Sigmoid colon (tissue), 7 donors: Measurements from ENCODE around the gene PPP2R5B. TPM values are rescaled to one million over a fixed set of nuclear protein-coding genes. Genes with fewer than 3 reads are reported as not detected.
"Not testable (repeated sequence)": the region's sequence is repeated elsewhere in the genome, so short reads cannot be mapped to it uniquely, and the experiment has no call there.

ENCODE experiments used
- DNase-seq: peaks from one replicate; pipeline ENCODE4 v3.0.0-alpha.2; 2019
- H3K27ac ChIP-seq, 4 donors: fragments of 200-600 bp; sonication (generic); one replicate each; pipeline ENCODE4 v1.5.1; 2016 to 2019; ENCODE audit warnings: mild to moderate bottlenecking in 1 of 4
- H3K27me3 ChIP-seq, 3 donors: fragments of 200-600 bp; sonication (generic); one replicate each; pipeline ENCODE4 v1.5.1; 2019; ENCODE audit warnings: mild to moderate bottlenecking in 1 of 3
- H3K36me3 ChIP-seq, 4 donors: fragments of 200-600 bp; sonication (generic); one replicate each; pipeline ENCODE4 v1.5.1; 2016 to 2019
- H3K4me1 ChIP-seq, 4 donors: fragments of 200-600 bp; sonication (generic); one replicate each; pipeline ENCODE4 v1.5.1; 2017 to 2019
- H3K4me3 ChIP-seq, 4 donors: fragments of 200-600 bp; sonication (generic); one replicate each; pipeline ENCODE4 v1.5.1; 2017 to 2019; ENCODE audit warnings: mild to moderate bottlenecking in 2 of 4, moderate library complexity in 1 of 4
- H3K9me3 ChIP-seq, 4 donors: fragments of 200-600 bp in 3 of 4; sonication (generic) in 3 of 4; one replicate each; pipeline versions ENCODE4 v1.5.1 to v1.6.1; 2013 to 2019
- EP300 ChIP-seq, 4 donors: sonication (generic); formaldehyde crosslinking; IDR thresholded peaks; one replicate each; pipeline ENCODE4 v1.6.1; 2017; ENCODE audit warnings: antibody characterized with exemption in 4 of 4
- POLR2A ChIP-seq, 2 donors: fragments of 450-650 bp; IDR thresholded peaks; one replicate each; pipeline ENCODE4 v1.6.1; 2016; ENCODE audit warnings: antibody characterized with exemption in 2 of 2, mild to moderate bottlenecking in 2 of 2, moderate library complexity in 2 of 2
- POLR2AphosphoS5 ChIP-seq, 4 donors: sonication (generic); formaldehyde crosslinking; IDR thresholded peaks; one replicate each; pipeline ENCODE4 v1.6.1; 2017; ENCODE audit warnings: antibody characterized with exemption in 4 of 4
- WGBS, 2 donors: extraction: QIAGEN DNeasy Blood & Tissue Kit; methylation state at CpG; one replicate each; pipeline ENCODE4 v1.1.7; 2013; 5-methylcytosine and 5-hydroxymethylcytosine counted together
- intact Hi-C: fragments of 100-400 bp; cut with DNase I; formaldehyde crosslinking; loops from one replicate; pipeline ENCODE4 v1.15.1; 2023
- polyA plus RNA-seq, 3 donors: library from polyadenylated mRNA; stranded (reverse); fragments of 200-250 nt; gene quantifications; one replicate each; pipeline ENCODE4 v1.2.3, GENCODE V29; 2013
- small RNA-seq, 3 donors: library from RNA; depleted of rRNA; stranded (forward); fragments of <200 nt; gene quantifications; one replicate each; pipeline ENCODE3, GENCODE V24; 2016
- total RNA-seq, 4 donors: library from RNA; depleted of rRNA; stranded (reverse); fragments of >200 nt; gene quantifications; one replicate each; pipeline ENCODE4 v1.1.0, GENCODE V29; 2016
- TF ChIP-seq, protein P1 (sequence below), 4 experiments: fragments of 450-650 bp in 3 of 4; fragments of 200-600 bp in 1 of 4; IDR thresholded peaks; one replicate each; pipeline ENCODE4 v1.5.1; 2016 to 2019; ENCODE audit warnings: antibody characterized with exemption in 4 of 4, mild to moderate bottlenecking in 3 of 4, moderate library complexity in 2 of 4
- donor health status: healthy with polysubstance abuse.
- donor health status: Bipolar disorder and iron deficiency.
- donor health status: healthy.

The PPP2R5B gene
- total and polyA plus RNA-seq, 7 donors: 15.6 to 27.3 (median 19.3) TPM

DNA sequence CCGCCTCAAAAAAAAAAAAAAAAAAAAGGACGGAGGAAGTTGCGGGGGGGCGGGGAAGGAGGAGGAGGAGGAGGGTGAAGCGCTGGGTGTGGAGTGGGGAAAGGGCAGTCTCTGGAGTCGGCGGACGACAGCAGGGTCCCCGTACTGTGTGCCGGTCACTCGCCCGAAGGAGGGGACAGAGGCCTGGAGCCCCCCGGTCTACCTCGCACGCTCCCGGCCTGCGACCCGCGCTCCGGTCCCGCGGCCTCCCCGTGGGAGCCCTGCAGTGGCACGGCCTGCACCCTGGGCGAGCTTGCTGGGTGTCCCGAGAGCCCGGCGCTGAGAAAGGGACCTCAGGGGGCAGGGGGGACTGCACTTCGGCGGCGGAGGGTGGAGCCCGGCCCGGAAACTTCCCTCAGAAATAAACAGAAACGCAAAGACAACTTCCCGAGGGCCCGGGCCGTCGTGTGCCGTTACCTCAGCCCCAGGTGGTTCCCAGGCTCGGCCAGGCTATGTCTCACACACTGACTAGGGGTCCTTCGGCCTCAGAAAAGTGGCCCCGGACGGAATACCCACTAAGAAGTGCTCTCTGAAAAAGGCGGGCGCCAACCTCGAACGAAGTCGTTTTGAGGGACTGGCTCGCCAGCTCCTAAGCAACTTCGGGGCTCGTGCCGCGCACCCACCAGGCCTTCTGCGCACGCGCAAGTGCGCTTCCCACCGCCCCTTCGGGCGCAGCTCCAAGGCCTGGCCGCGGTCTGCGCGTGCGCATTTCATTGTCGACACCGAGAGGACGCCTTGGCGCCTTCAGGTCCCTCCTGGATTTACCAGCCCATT, 47.1 kb downstream of the PPP2R5B start, which contains the start of gene MAJIN:
MAJIN (minus strand) TSS at position 688 of the 813 bp plus-strand sequence. CDS start 12,703 bp downstream, outside the sequence.
- peak; percentile 93 for DNase-seq
- no peaks in the 10 kb centered on the region for H3K36me3 ChIP-seq
- intact Hi-C loops: no loop called here

DNA sequence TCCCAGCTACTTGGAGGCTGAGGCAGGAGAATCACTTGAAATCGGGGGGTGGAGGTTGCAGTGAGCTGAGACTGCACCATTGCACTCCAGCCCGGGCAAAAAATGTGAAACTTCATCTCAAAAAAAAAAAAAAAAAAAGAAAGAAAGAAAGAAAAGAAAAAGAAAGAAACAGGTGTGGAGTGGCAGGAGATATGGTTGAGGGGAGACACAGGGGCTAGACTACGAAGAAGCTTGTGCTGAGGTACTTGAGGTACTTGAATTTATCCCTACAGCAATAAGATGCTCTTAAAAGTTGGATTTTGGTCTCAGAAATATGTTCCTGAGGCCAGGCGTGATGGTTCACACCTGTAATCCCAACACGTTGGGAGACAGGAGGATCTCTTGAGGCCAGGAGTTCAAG, 49.6 kb downstream of the PPP2R5B start:
- intact Hi-C loops: no loop called here
- Histone ChIP-seq H3K4me1 (peaks cover 0 to 12% (median 10%) of the 10 kb centered on the region in 4 donors), H3K27me3 (no peaks in the 10 kb centered on the region), H3K4me3 (no peak overlapping the region), H3K27ac (no peak overlapping the region), H3K9me3 (no peaks in the 10 kb centered on the region), H3K36me3 (no peaks in the 10 kb centered on the region)
- no peak for DNase-seq
- TF ChIP-seq POLR2A (IDR thresholded peaks at IDR 0.05): no peak
- TF ChIP-seq POLR2AphosphoS5 (IDR thresholded peaks at IDR 0.05): no peak
- TF ChIP-seq EP300 (IDR thresholded peaks at IDR 0.05): no peak
- TF ChIP-seq, protein P1, sequence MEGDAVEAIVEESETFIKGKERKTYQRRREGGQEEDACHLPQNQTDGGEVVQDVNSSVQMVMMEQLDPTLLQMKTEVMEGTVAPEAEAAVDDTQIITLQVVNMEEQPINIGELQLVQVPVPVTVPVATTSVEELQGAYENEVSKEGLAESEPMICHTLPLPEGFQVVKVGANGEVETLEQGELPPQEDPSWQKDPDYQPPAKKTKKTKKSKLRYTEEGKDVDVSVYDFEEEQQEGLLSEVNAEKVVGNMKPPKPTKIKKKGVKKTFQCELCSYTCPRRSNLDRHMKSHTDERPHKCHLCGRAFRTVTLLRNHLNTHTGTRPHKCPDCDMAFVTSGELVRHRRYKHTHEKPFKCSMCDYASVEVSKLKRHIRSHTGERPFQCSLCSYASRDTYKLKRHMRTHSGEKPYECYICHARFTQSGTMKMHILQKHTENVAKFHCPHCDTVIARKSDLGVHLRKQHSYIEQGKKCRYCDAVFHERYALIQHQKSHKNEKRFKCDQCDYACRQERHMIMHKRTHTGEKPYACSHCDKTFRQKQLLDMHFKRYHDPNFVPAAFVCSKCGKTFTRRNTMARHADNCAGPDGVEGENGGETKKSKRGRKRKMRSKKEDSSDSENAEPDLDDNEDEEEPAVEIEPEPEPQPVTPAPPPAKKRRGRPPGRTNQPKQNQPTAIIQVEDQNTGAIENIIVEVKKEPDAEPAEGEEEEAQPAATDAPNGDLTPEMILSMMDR (IDR thresholded peaks at IDR 0.05): no peak
- WGBS, 2 donors: 79% methylated on average over 5 of the region's 5 CpGs

More for the DNA sequence above, 47.1 kb downstream of the PPP2R5B start, which contains the start of gene MAJIN:
- Histone ChIP-seq H3K27me3 (no peaks in the 10 kb centered on the region), H3K9me3 (no peaks in the 10 kb centered on the region), H3K27ac (peak within 1 kb of the TSS in 1 of 4 donors; percentile 30), H3K4me3 (peak within 1 kb of the TSS; percentile 13 to 42 (median 30)), H3K4me1 (peaks cover 0 to 12% (median 10%) of the 10 kb centered on the region in 4 donors)
- TF ChIP-seq EP300 (IDR thresholded peaks at IDR 0.05) (no peak), POLR2AphosphoS5 (IDR thresholded peaks at IDR 0.05) (peak; percentile 3 to 68 (median 39))
- 23 to 35% methylated on average over 69 of the region's 69 CpGs for WGBS, 2 donors

DNA sequence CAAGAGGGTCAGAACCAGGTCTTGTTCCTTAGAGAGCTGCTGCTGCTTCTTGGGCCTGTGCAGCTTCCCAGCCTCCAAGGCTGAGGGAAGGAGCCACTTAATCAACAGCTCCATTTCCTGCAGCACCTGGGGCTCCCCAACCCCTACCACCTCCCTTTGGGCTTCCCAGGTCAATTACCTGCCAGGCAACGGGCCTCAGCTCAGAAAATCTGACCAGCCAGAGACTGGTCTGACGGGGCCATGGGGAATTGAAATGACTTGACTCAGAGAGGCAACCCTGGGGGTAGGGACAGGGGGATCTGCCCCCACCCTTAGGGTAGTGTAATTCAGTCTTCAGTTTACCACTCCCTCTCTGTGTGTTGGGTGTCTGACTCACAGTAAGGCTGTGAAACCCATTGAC, 52.2 kb downstream of the PPP2R5B start:
- intact Hi-C loops: no loop called here

DNA sequence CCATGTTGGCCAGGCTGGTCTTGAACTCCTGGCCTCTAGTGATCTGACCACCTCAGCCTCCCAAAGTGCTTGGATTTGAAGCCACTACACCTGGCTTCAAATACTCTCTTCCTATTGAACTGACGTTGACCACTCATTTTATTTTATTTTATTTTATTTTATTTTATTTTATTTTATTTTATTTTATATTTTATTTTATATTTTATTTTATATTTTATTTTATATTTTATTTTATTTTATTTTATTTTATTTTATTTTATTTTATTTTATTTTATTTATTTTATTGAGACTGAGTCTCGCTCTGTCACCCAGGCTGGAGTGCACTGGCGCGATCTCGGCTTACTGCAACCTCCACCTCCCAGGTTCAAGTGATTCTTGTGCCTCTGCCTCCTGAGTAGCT, 58.9 kb downstream of the PPP2R5B start:
- H3K4me3 ChIP-seq, H3K36me3 ChIP-seq, H3K9me3 ChIP-seq, H3K27ac ChIP-seq, intact Hi-C loops, H3K27me3 ChIP-seq, H3K4me1 ChIP-seq, DNase-seq: not testable (repeated sequence)
- 88 to 91% methylated on average over 5 of the region's 5 CpGs for WGBS, 2 donors

More for the DNA sequence above, 52.2 kb downstream of the PPP2R5B start:
- 73 to 77% methylated on average over 2 of the region's 2 CpGs for WGBS, 2 donors
- H3K9me3 ChIP-seq: no peaks in the 10 kb centered on the region
- no peaks in the 10 kb centered on the region for H3K27me3 ChIP-seq
- no peaks in the 10 kb centered on the region for H3K36me3 ChIP-seq
- DNase-seq: no peak
- no peak for TF ChIP-seq POLR2AphosphoS5 (IDR thresholded peaks at IDR 0.05)
- TF ChIP-seq POLR2A (IDR thresholded peaks at IDR 0.05): no peak
- TF ChIP-seq, protein P1 (IDR thresholded peaks at IDR 0.05): no peak
- no peak for TF ChIP-seq EP300 (IDR thresholded peaks at IDR 0.05)
- no peak overlapping the region for H3K4me3 ChIP-seq
- H3K4me1 ChIP-seq: peaks cover 0 to 8% (median 8%) of the 10 kb centered on the region in 4 donors
- H3K27ac ChIP-seq: no peak overlapping the region

Small RNA genes lying within 50 kb of the gene (small RNA-seq; reads per million reads assigned to genes)
- gene MIR6749: 0 to 0.22 (median 0) reads per million in 3 donors
- 0 reads per million in 3 donors for gene MIR6750

Other genes with a start within 250 kb of the PPP2R5B start
- 10 to 100 TPM in 2 of 4 donors, 1 to 10 TPM in 2; 6.8 to 20.5 (median 13.7) TPM for gene NRXN2, start 201.5 kb upstream of the PPP2R5B start, total RNA-seq
- 1 to 10 TPM in 2 of 3 donors, under 1 TPM in 1; 0.23 to 4.9 (median 3.0) TPM for gene NRXN2, start 201.5 kb upstream of the PPP2R5B start, polyA plus RNA-seq
- 10 to 100 TPM; 26.7 to 77.0 (median 27.8) TPM for gene RASGRP2, start 180.5 kb upstream of the PPP2R5B start, total RNA-seq
- gene RASGRP2, start 180.5 kb upstream of the PPP2R5B start, polyA plus RNA-seq: 100 to 1,000 TPM in 1 of 3 donors, 1 to 10 TPM in 2; 2.1 to 101 (median 4.8) TPM
- gene PYGM, start 164.7 kb upstream of the PPP2R5B start, total RNA-seq: 10 to 100 TPM; 10.5 to 42.1 (median 27.1) TPM
- gene PYGM, start 164.7 kb upstream of the PPP2R5B start, polyA plus RNA-seq: 1 to 10 TPM in 2 of 3 donors, under 1 TPM in 1; 0.23 to 2.1 (median 1.8) TPM
- 100 to 1,000 TPM; 185 to 381 (median 294) TPM for gene SF1, start 146.1 kb upstream of the PPP2R5B start, total RNA-seq
- 100 to 1,000 TPM in 1 of 3 donors, 10 to 100 TPM in 2; 36.5 to 126 (median 43.2) TPM for gene SF1, start 146.1 kb upstream of the PPP2R5B start, polyA plus RNA-seq
- 10 to 100 TPM; 11.5 to 23.5 (median 16.6) TPM for gene MAP4K2, start 121.5 kb upstream of the PPP2R5B start, total RNA-seq
- gene MAP4K2, start 121.5 kb upstream of the PPP2R5B start, polyA plus RNA-seq: 10 to 100 TPM in 2 of 3 donors, 1 to 10 TPM in 1; 9.0 to 19.8 (median 11.1) TPM
- gene MEN1, start 114.1 kb upstream of the PPP2R5B start, total RNA-seq: 10 to 100 TPM in 1 of 4 donors, 1 to 10 TPM in 3; 6.8 to 12.7 (median 8.8) TPM
- 10 to 100 TPM in 2 of 3 donors, 1 to 10 TPM in 1; 9.0 to 26.1 (median 10.9) TPM for gene MEN1, start 114.1 kb upstream of the PPP2R5B start, polyA plus RNA-seq
- under 1 TPM in 3 of 4 donors, not detected in 1; 0.16 to 0.83 (median 0.36) TPM for gene CDC42BPG, start 80.0 kb upstream of the PPP2R5B start, total RNA-seq
- 10 to 100 TPM; 19.8 to 39.8 (median 20.8) TPM for gene CDC42BPG, start 80.0 kb upstream of the PPP2R5B start, polyA plus RNA-seq
- 10 to 100 TPM; 38.5 to 73.1 (median 44.1) TPM for gene EHD1, start 46.1 kb upstream of the PPP2R5B start, total RNA-seq
- 10 to 100 TPM; 27.0 to 54.0 (median 29.4) TPM for gene EHD1, start 46.1 kb upstream of the PPP2R5B start, polyA plus RNA-seq
- gene ATG2A, start 7.5 kb upstream of the PPP2R5B start, total RNA-seq: 10 to 100 TPM; 12.1 to 22.7 (median 14.4) TPM
- 10 to 100 TPM; 13.2 to 27.6 (median 19.4) TPM for gene ATG2A, start 7.5 kb upstream of the PPP2R5B start, polyA plus RNA-seq
- 1 to 10 TPM in 1 of 4 donors, not detected in 3; 2.9 TPM for gene GPHA2, start 11.2 kb downstream of the PPP2R5B start, total RNA-seq
- gene GPHA2, start 11.2 kb downstream of the PPP2R5B start, polyA plus RNA-seq: under 1 TPM in 1 of 3 donors, not detected in 2; 0.47 TPM
- gene MAJIN, start 47.4 kb downstream of the PPP2R5B start, total RNA-seq: not detected
- gene MAJIN, start 47.4 kb downstream of the PPP2R5B start, polyA plus RNA-seq: under 1 TPM in 1 of 3 donors, not detected in 2; 0.25 TPM
- gene BATF2, start 72.3 kb downstream of the PPP2R5B start, total RNA-seq: 1 to 10 TPM; 1.8 to 4.7 (median 3.7) TPM
- 10 to 100 TPM; 11.6 to 31.3 (median 14.4) TPM for gene BATF2, start 72.3 kb downstream of the PPP2R5B start, polyA plus RNA-seq
- 100 to 1,000 TPM in 3 of 4 donors, 10 to 100 TPM in 1; 99.2 to 157 (median 136) TPM for gene ARL2, start 89.5 kb downstream of the PPP2R5B start, total RNA-seq
- gene ARL2, start 89.5 kb downstream of the PPP2R5B start, polyA plus RNA-seq: 100 to 1,000 TPM in 2 of 3 donors, 10 to 100 TPM in 1; 92.9 to 124 (median 117) TPM
- 10 to 100 TPM; 20.1 to 36.6 (median 25.2) TPM for gene SNX15, start 102.8 kb downstream of the PPP2R5B start, total RNA-seq
- 10 to 100 TPM; 21.8 to 31.4 (median 28.8) TPM for gene SNX15, start 102.8 kb downstream of the PPP2R5B start, polyA plus RNA-seq
- gene SAC3D1, start 116.5 kb downstream of the PPP2R5B start, total RNA-seq: 10 to 100 TPM in 3 of 4 donors, 1 to 10 TPM in 1; 9.1 to 17.8 (median 14.1) TPM
- gene SAC3D1, start 116.5 kb downstream of the PPP2R5B start, polyA plus RNA-seq: 10 to 100 TPM; 10.2 to 20.3 (median 10.9) TPM
- 10 to 100 TPM; 29.9 to 73.1 (median 46.2) TPM for gene NAALADL1, start 133.9 kb downstream of the PPP2R5B start, total RNA-seq
- 10 to 100 TPM in 2 of 3 donors, 1 to 10 TPM in 1; 8.8 to 26.4 (median 16.2) TPM for gene NAALADL1, start 133.9 kb downstream of the PPP2R5B start, polyA plus RNA-seq
- gene CDCA5, start 159.4 kb downstream of the PPP2R5B start, total RNA-seq: 1 to 10 TPM in 2 of 4 donors, under 1 TPM in 1, not detected in 1; 0.33 to 7.5 (median 3.3) TPM
- 10 to 100 TPM in 1 of 3 donors, 1 to 10 TPM in 2; 1.2 to 21.5 (median 6.0) TPM for gene CDCA5, start 159.4 kb downstream of the PPP2R5B start, polyA plus RNA-seq
- 10 to 100 TPM; 26.1 to 38.8 (median 36.9) TPM for gene ZFPL1, start 159.5 kb downstream of the PPP2R5B start, total RNA-seq
- gene ZFPL1, start 159.5 kb downstream of the PPP2R5B start, polyA plus RNA-seq: 10 to 100 TPM; 48.6 to 61.5 (median 52.9) TPM
- gene VPS51, start 171.5 kb downstream of the PPP2R5B start, total RNA-seq: 100 to 1,000 TPM; 211 to 752 (median 281) TPM
- 100 to 1,000 TPM in 2 of 3 donors, 10 to 100 TPM in 1; 86.2 to 180 (median 108) TPM for gene VPS51, start 171.5 kb downstream of the PPP2R5B start, polyA plus RNA-seq
- 10 to 100 TPM; 15.6 to 20.3 (median 17.5) TPM for gene TM7SF2, start 187.2 kb downstream of the PPP2R5B start, total RNA-seq
- 10 to 100 TPM in 2 of 3 donors, 1 to 10 TPM in 1; 3.6 to 43.2 (median 10.2) TPM for gene TM7SF2, start 187.2 kb downstream of the PPP2R5B start, polyA plus RNA-seq
- gene ZNHIT2, start 193.0 kb downstream of the PPP2R5B start, total RNA-seq: 10 to 100 TPM; 13.6 to 16.3 (median 15.0) TPM
- 10 to 100 TPM in 1 of 3 donors, 1 to 10 TPM in 2; 8.3 to 12.7 (median 9.6) TPM for gene ZNHIT2, start 193.0 kb downstream of the PPP2R5B start, polyA plus RNA-seq
- gene FAU, start 197.4 kb downstream of the PPP2R5B start, total RNA-seq: 1,000 to 10,000 TPM; 1,235 to 1,561 (median 1,347) TPM
- 1,000 to 10,000 TPM in 2 of 3 donors, 100 to 1,000 TPM in 1; 811 to 1,178 (median 1,151) TPM for gene FAU, start 197.4 kb downstream of the PPP2R5B start, polyA plus RNA-seq
- gene MRPL49, start 197.6 kb downstream of the PPP2R5B start, total RNA-seq: 100 to 1,000 TPM in 1 of 4 donors, 10 to 100 TPM in 3; 41.5 to 104 (median 72.4) TPM
- gene MRPL49, start 197.6 kb downstream of the PPP2R5B start, polyA plus RNA-seq: 10 to 100 TPM; 63.7 to 76.3 (median 69.8) TPM
- gene SYVN1, start 209.8 kb downstream of the PPP2R5B start, total RNA-seq: 10 to 100 TPM; 17.1 to 36.0 (median 24.3) TPM
- 10 to 100 TPM in 1 of 3 donors, 1 to 10 TPM in 2; 5.1 to 43.5 (median 7.2) TPM for gene SYVN1, start 209.8 kb downstream of the PPP2R5B start, polyA plus RNA-seq
- gene SPDYC, start 245.5 kb downstream of the PPP2R5B start, total RNA-seq: not detected
- not detected for gene SPDYC, start 245.5 kb downstream of the PPP2R5B start, polyA plus RNA-seq